ENCODE results near the gene KRT4. TPM values are rescaled to one million over a fixed set of nuclear protein-coding genes. Genes with fewer than 3 reads are reported as not detected.
"Not testable (repeated sequence)": the region's sequence is repeated elsewhere in the genome, so short reads cannot be mapped to it uniquely, and the experiment has no call there.

The KRT4 gene
- total RNA-seq, 2 experiments from 2014 or later: not detected

DNA sequence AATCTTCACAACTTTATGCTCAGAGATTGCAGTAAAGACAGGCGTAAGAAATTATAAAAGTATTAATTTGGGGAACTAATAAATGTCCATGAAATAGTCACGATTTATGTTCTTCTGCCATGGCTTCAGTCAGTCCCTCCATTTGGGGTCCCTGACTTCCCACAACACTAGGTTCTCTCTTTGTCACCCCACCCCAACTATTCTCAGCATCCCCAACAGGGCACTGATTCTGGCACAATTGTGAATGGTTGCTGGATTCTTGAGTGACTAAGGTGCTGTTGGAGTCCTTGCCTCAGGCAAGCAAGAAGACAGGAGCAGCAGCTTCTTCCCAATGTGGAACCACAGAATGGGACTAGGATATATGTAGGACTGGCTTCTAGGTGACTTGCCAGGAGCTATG, 52.1 kb downstream of the KRT4 start:
- peaks cover 4% of the 10 kb centered on the region for H3K27me3 Mint-ChIP-seq
- no peaks in the 10 kb centered on the region for H3K4me1 Mint-ChIP-seq
- H3K36me3 Mint-ChIP-seq (ENCODE audit: low read depth): no peaks in the 10 kb centered on the region
- POLR2A ChIA-PET: no interaction called here
- no peak overlapping the region for H3K27ac Mint-ChIP-seq
- DNase-seq: no peak
- CTCF ChIA-PET: no interaction called here
- H3K9me3 Mint-ChIP-seq: peaks cover 7% of the 10 kb centered on the region
- H3K4me3 Mint-ChIP-seq: no peak overlapping the region

DNA sequence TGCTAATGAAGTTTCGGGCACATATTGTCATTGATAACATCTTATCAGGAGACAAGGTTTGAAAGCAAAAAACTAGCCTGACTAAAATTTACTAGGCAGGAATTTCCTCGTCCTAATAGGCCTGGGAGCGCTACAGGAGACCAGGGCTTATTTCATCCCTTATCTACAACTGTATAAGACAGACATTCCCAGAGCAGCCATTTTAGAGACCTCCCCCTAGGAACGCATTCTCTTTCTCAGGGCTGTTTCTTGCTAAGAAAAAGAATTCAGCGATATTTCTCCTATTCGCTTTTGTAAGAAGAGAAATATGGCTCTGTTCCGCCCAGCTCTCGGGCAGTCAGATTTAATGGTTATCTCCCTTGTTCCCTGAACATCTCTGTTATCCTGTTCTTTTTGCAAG, 52.7 kb downstream of the KRT4 start:
- H3K36me3 Mint-ChIP-seq (ENCODE audit: low read depth); H3K9me3 Mint-ChIP-seq; H3K27me3 Mint-ChIP-seq; H3K4me1 Mint-ChIP-seq; H3K4me3 Mint-ChIP-seq; H3K27ac Mint-ChIP-seq; POLR2A ChIA-PET; DNase-seq: not testable (repeated sequence)
- CTCF ChIA-PET: interaction anchor here (0.6 kb wide), 1 partner anchor 1097 kb away, joined by 4 read pairs; no protein-coding TSS in a partner anchor

DNA sequence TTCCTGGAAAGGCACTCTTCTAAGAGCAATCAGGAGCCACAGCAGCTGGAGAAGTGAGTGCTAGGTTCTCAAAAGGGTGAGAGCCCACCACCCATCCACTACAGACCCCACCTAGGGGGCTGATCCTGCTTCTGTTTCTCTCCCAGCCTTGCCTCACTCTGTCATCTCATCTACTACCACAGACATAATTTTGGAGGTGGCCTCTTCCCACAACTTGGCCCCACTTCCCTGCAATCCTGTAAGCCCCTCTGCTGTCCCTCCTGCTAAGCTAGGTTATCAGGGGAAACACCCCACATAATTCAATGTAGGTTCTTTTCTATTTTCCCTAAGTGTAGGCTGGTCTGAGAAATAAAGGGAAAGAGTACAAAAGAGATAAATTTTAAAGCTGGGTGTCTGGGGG, 53.3 kb downstream of the KRT4 start:
- H3K4me3 Mint-ChIP-seq: no peak overlapping the region
- CTCF ChIA-PET: interaction anchor here (0.6 kb wide), 1 partner anchor 1097 kb away, joined by 4 read pairs; no protein-coding TSS in a partner anchor

DNA sequence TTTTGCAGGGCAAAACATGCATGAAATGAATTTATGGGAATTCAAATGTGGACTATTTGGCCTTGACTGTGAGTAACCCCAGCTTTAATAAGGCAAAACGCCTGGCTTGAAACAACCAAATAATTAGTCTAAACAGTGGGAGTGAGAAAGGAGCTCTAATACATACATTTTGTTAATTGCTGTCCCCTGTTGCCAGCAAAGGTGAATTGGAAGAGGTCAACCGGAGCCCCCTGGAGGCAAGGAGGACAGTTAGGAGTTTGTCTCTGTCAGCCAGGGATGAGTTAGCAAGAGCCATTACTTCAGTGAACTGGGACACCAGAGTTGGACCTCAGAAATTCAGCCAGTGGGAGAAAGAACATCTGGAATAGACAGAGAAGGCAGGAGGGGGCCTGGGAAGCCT, 54.2 kb downstream of the KRT4 start:
- ChIA-PET CTCF (no interaction called here), POLR2A (no interaction called here)
- no peak for DNase-seq
- peaks cover 7% of the 10 kb centered on the region for H3K9me3 Mint-ChIP-seq
- H3K36me3 Mint-ChIP-seq (ENCODE audit: low read depth): no peaks in the 10 kb centered on the region
- no peaks in the 10 kb centered on the region for H3K4me1 Mint-ChIP-seq
- no peak overlapping the region for H3K27ac Mint-ChIP-seq
- H3K27me3 Mint-ChIP-seq: peaks cover 4% of the 10 kb centered on the region
- no peak overlapping the region for H3K4me3 Mint-ChIP-seq

More for the DNA sequence above, 53.3 kb downstream of the KRT4 start:
- POLR2A ChIA-PET: no interaction called here
- Mint-ChIP-seq H3K9me3 (peaks cover 7% of the 10 kb centered on the region), H3K36me3 (ENCODE audit: low read depth) (no peaks in the 10 kb centered on the region), H3K4me1 (no peaks in the 10 kb centered on the region), H3K27ac (no peak overlapping the region), H3K27me3 (peaks cover 4% of the 10 kb centered on the region)
- DNase-seq: no peak

DNA sequence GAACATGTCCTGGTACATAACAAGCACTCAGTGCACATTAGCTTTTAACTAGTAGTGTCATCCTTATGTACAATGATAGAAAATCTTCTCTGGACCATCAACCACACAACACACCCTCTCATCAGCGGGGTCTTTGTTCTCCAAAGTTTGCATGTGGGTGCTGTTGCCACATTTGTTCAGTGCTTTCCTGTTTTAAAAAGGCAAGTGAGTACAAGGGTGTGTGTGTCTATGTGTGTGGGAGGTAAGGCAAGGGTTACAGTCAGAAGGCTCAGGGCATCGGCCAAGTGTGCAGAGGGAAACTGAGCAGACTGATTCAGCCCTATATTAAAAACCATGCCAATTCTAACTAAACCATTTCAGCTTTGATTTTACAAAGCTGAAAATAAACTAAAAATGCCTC, 54.7 kb downstream of the KRT4 start:
- ChIA-PET POLR2A (no interaction called here), CTCF (no interaction called here)
- no peaks in the 10 kb centered on the region for H3K36me3 Mint-ChIP-seq (ENCODE audit: low read depth)
- DNase-seq: no peak
- peaks cover 4% of the 10 kb centered on the region for H3K27me3 Mint-ChIP-seq
- no peaks in the 10 kb centered on the region for H3K4me1 Mint-ChIP-seq
- no peak overlapping the region for H3K4me3 Mint-ChIP-seq
- H3K27ac Mint-ChIP-seq: no peak overlapping the region
- H3K9me3 Mint-ChIP-seq: peaks cover 7% of the 10 kb centered on the region

DNA sequence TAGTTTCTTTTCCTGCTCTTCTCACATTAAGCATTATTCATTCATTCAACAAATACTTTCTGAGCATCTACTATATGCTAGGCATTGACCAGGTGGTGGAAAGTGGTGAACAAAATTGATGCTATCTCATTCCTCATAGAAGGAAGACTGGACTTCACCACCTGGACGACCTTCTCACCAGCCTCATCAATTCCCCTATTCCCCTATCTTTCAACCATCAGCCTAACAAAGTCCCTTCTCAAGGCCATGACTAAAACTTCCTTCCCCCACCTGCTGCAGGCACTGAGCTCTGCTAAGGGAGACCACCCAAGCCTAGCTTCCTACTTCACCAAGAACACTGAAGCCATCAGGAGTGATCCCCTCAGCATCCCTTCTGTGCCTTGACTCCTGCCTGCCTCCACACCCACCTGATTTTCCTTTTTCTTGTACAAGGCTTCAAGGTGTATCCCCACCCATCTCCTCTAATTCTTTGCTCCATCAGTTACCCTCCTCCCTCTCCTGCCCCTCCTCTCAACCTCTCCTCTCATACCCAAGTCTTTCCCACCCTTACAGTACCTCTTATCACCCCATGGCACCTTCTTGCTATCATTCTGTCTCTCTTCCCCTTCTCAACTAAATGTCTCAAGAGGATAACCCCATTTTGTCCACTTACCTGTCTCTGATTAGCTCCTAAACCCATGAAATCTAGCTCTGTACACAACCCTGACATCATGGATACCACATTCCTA, 56.3 kb downstream of the KRT4 start:
- peaks cover 6% of the 10 kb centered on the region for H3K27me3 Mint-ChIP-seq
- H3K9me3 Mint-ChIP-seq: peaks cover 7% of the 10 kb centered on the region
- DNase-seq: no peak
- no peak overlapping the region for H3K27ac Mint-ChIP-seq
- H3K36me3 Mint-ChIP-seq (ENCODE audit: low read depth): no peaks in the 10 kb centered on the region
- CTCF ChIA-PET: no interaction called here
- no peaks in the 10 kb centered on the region for H3K4me1 Mint-ChIP-seq
- POLR2A ChIA-PET: interaction anchor here (0.5 kb wide), 1 partner anchor 69 kb away, joined by 6 read pairs; no protein-coding TSS in a partner anchor
- H3K4me3 Mint-ChIP-seq: no peak overlapping the region

Other genes with a start within 250 kb of the KRT4 start
- under 1 TPM; 0.15 TPM for gene KRT74, start 240.3 kb downstream of the KRT4 start, total RNA-seq
- 10 to 100 TPM; 12.3 to 13.0 TPM for gene KRT72, start 212.7 kb downstream of the KRT4 start, total RNA-seq
- 1 to 10 TPM; 8.2 to 8.6 TPM for gene KRT73, start 195.6 kb downstream of the KRT4 start, total RNA-seq
- under 1 TPM; 0.10 TPM for gene KRT2, start 161.9 kb downstream of the KRT4 start, total RNA-seq
- under 1 TPM; 0.33 to 0.60 TPM for gene KRT1, start 133.7 kb downstream of the KRT4 start, total RNA-seq
- gene KRT77, start 110.6 kb downstream of the KRT4 start, total RNA-seq: not detected
- gene KRT76, start 36.8 kb downstream of the KRT4 start, total RNA-seq: not detected
- gene KRT3, start 18.0 kb downstream of the KRT4 start, total RNA-seq: not detected
- gene KRT79, start 20.2 kb upstream of the KRT4 start, total RNA-seq: not detected
- not detected for gene KRT78, start 34.9 kb upstream of the KRT4 start, total RNA-seq
- gene KRT8, start 91.0 kb upstream of the KRT4 start, total RNA-seq: under 1 TPM; 0.15 to 0.57 TPM
- gene KRT18, start 135.0 kb upstream of the KRT4 start, total RNA-seq: 1 to 10 TPM in 1 of 2 experiments, under 1 TPM in 1; 0.65 to 1.3 TPM
- 100 to 1,000 TPM; 385 to 474 TPM for gene EIF4B, start 192.3 kb upstream of the KRT4 start, total RNA-seq
- 1 to 10 TPM in 1 of 2 experiments, under 1 TPM in 1; 0.92 to 1.8 TPM for gene TNS2, start 235.9 kb upstream of the KRT4 start, total RNA-seq

All from activated CD4-positive, alpha-beta T cell treated with anti-CD3 and anti-CD28 coated beads, Interleukin-2, amount 10 ng/mL, durations not matched to agents 7 days and 5 days (primary cell).